NCI-H187 (cell line): Measurements from ENCODE around the gene TIMM21.

ENCODE experiments used
- DNase-seq, 2 experiments: peaks; one replicate each; lab custom pipeline; 2025; lab: John Stamatoyannopoulos, UW

Gene TIMM21, protein sequence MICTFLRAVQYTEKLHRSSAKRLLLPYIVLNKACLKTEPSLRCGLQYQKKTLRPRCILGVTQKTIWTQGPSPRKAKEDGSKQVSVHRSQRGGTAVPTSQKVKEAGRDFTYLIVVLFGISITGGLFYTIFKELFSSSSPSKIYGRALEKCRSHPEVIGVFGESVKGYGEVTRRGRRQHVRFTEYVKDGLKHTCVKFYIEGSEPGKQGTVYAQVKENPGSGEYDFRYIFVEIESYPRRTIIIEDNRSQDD

GRCh38 chr18:74147779-74148542 is at the start of gene TIMM21, which contains the start of gene FBXO15:
TIMM21 (plus strand) TSS chr18:74148523; CDS start chr18:74148809, 286 bp downstream.
FBXO15 (minus strand) TSS chr18:74147834; CDS start chr18:74147785, 49 bp downstream.
- peak; percentile 64 to 86 for DNase-seq

DNA sequence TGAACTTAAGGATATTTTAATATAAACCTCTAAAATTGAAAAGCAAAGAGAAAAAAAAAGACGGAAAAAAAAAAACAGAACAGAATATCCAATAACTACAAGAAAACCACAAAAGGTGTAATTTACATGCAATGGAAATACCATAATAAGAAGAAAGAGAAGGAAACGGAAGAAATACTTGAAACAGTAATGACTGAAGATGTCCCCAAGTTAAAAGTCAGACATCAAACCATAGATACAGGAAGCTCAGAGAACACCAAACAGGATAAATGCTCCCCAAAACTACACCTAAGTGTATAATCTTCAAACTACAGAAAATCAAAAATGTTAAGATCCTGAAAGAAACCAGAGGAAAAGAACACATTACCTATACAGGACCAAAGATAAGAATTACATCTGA is 39.9 kb upstream of the TIMM21 start:
- no peak for DNase-seq

- no peak for DNase-seq
These were observed 38.2 kb upstream of the TIMM21 start for GRCh38 chr18:74110149-74110548.

DNA sequence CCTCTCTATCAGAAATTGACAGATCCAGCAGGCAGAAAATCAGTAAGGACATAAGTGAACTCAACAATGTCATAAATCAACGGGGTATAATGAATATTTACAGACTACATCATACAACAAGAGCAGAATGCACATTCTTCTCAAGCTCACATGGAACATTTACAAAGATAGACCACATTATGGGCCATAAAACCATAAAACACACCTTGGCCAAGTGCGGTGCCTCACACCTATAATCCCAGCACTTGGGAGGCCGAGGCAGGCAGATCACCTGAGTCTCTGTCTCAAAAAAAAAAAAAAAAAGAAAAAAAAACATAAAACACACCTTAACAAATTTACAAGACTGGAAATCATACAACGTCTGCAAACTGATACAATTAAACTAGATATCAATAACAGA is 37.3 kb upstream of the TIMM21 start:
- DNase-seq: no peak

DNA sequence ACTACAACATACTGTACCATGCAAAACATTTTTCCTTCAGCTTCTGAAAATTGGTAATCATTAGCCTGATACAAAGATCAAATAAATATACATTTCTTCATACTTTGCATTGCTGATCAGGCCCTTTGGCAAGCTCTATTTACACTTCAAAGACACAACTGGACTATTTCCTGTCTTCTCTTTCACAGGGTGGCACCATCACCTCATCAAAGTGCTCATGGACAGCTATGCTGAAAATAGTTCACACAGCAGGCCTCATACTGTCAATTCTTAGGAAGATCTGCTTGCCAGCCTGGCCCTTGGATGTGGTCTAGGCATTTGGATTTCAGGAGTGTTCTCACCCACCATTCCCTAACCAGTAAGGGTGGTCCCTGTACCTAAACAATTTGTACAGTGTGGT is 34.6 kb upstream of the TIMM21 start:
- DNase-seq: no peak

GRCh38 chr18:74114116-74114515 is 34.2 kb upstream of the TIMM21 start:
- DNase-seq: no peak

- no peak for DNase-seq
These were observed 33.3 kb upstream of the TIMM21 start for GRCh38 chr18:74115046-74115445.

- DNase-seq: no peak
These were observed 31.4 kb upstream of the TIMM21 start for GRCh38 chr18:74116633-74117554.

GRCh38 chr18:74123200-74123599 is 25.1 kb upstream of the TIMM21 start:
- no peak for DNase-seq

- DNase-seq: no peak
These were observed 23.7 kb upstream of the TIMM21 start for GRCh38 chr18:74124642-74125041.

DNA sequence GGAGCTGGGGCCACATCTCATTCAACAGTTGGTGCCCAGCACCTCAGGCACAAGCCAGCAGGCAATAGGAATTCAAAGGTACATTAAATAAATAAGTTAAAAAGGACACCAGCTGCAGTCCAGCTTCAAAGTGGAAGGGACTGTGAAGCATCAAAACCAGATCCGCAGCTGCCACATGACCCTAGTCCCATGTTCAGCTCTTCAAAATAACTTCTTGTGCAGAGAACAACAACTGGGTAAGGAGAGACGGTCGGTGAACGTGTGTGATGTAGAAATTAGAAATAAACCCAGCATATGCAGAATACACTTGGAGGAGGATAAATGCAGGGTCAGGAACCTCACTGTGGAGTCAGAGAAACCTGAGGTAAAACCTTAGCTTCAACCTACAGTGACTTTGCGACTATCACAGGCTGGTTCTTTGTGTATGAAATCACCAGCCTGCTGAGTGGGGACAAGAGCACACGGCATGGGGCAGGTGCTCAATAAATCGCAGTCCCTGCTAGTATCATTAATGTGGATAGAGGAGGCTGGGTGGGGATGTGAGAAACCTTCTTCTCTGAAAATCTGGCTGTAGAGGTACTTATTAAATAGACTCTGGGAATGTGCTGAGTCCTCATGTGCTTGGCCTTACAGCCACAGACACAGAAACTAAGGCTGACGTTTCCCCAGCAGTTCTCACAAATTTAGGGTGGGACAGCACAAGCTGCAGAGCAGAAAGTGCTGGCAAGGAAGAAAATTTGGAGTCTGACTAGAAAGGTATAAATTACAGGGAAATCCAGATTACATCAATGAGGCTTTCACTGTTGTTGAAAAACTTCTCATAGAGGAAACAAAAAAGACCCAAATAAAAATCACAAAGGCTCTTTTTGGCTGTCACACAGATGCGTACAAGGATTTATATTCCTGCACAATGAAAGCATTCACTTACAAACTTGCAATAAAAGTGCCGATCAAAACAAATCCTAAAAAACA is 21.4 kb upstream of the TIMM21 start:
- DNase-seq: no peak

- DNase-seq: no peak
These were observed 20.2 kb upstream of the TIMM21 start for GRCh38 chr18:74128159-74128558.

DNA sequence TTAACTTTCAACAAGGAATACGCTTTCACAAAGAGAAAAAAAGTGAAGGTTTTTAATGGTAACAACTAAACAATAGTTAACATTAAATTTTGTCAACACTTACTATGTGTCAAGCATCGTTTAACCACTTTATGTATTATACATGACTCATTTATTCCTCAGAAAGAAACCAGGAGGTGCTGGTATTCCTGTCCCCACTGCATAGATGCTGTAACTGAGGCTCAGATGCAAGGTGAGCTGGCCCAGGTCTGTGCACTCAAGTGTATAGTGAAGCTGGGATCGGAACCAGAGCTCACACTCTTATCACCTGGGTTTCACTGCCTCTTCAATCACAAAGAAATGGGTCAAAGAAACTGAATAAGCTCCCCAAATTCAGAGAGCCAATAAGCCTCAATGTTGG is 17.2 kb upstream of the TIMM21 start:
- DNase-seq: no peak

- DNase-seq: no peak
These were observed 16.1 kb upstream of the TIMM21 start for GRCh38 chr18:74132201-74132600.

DNA sequence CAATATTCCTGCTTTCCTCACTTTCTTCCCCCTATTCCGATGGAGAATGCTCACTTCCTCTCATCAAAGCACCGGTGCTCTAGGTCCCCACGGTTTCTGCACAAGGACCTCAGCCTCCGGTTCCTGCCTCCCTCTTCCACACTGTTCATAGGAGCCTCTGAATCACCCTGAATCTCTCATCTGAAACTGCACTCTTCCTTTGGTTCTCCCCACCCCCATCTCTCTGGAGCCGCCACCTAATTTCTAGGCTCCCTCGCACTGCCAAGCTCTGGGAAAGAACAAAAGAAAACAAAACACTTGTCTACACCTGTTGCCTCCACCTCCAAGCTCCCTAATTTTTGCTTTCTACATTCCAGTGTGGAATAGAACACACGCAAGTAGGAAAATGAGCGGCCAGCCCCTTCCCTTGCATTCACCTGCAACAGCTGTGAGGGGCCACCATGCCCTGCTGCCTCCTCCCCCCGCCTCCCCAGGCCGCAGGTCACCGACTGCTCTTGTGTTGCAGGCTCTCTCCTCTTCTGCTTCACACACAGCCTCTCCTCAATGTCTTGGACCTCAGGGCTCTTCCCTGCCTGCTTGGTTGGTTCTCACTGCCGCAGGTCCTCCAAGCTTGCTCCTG is 10.3 kb upstream of the TIMM21 start:
- no peak for DNase-seq

GRCh38 chr18:74139411-74139810 is 8.9 kb upstream of the TIMM21 start:
- no peak for DNase-seq

GRCh38 chr18:74139888-74140287 is 8.4 kb upstream of the TIMM21 start:
- DNase-seq: no peak

DNA sequence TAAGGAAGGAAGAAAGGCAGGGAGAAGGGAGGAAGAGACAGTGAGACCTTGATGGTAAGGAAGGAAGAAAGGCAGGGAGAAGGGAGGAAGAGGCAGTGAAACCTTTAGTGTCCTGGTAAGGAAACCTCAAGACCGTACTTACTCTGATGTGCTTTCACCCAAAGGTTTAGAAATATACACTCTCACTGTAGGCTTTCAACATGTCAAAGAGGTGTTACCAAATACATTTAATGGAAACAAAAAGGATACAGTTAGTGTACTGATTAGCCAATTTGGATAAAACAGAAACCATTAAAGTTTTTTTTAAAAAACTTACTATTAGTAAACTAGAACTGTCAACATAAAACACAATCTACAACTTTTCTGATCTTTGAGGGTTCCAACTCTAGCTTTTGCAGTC is 7.7 kb upstream of the TIMM21 start:
- DNase-seq: no peak

- no peak for DNase-seq
These were observed 6.7 kb upstream of the TIMM21 start for GRCh38 chr18:74141667-74142066.

DNA sequence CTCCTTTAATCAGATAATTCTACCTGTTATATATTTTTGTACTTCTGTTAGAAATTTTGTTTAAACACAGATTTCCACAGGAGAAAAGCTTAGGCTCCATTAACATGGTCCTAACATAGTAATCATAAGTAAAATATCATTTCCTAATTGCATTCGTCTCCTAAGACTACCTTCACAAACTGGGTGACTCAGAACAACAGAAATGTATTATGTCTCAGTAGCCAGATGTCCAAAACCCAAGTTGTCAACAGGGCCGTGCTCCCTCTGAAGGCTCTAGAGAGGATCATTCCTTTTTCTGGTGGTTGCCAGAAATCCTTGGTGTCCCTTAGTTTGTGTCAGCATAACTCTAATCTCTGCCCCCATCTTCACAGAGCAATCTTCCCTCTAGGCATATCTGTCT is 6.1 kb upstream of the TIMM21 start:
- DNase-seq: no peak

- DNase-seq: no peak
These were observed 1.6 kb upstream of the TIMM21 start for GRCh38 chr18:74146756-74147155.
